ENCODE results near the gene FOXO3. TPM values are rescaled to one million over a fixed set of nuclear protein-coding genes. Genes with fewer than 3 reads are reported as not detected.

The FOXO3 gene
- polyA plus RNA-seq, 1 experiment, result 25.4 TPM

DNA sequence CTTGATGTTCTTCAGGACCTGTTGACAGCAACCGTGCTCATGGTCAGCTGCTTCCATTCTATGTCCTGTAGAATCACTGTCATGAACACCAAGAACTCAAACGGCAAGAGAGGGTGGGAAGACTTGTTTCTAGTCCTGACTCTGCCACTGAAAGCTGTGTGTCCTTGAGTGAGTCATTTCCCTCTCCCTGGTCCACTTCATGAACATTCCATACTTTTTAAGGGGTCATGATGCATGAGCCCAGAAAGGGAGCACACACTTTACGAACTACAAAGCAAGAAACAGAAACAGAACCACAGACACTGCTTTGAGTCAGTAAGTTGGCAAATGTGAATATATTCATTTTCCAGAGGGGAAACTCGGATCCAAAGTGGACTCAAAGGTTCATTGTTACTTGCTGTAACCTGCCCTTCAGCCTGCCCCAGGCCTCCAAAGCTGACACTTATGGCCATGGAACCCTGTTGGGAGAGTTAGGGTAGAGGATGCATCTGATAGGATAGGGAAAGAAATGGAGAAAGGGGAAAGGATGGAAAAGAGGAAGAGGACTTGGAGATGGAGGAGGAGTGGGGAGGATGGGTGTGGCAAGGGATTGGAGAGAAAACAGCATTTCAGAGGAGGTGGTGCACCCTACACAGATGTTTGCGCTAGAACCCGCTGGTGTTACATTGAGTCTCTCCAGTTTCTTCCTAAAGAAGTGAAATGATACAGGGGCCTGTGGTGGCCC, 129.8 kb downstream of the FOXO3 start:
- Histone ChIP-seq H3K27me3 (ENCODE audit: control insufficient read depth, insufficient read depth, low read length) (no peaks in the 10 kb centered on the region), H3K4me3 (ENCODE audit: low read depth, low read length) (no peak overlapping the region), H3K36me3 (ENCODE audit: control insufficient read depth, insufficient read depth, low read length) (peaks cover 5% of the 10 kb centered on the region)
- ChIA-PET POLR2A (no interaction called here), CTCF (no interaction called here)
- DNase-seq (ENCODE audit: low read depth), result no peak
- no peak for TF ChIP-seq CTCF (IDR thresholded peaks at IDR 0.05; ENCODE audit: insufficient read depth, low read depth, low read length)

DNA sequence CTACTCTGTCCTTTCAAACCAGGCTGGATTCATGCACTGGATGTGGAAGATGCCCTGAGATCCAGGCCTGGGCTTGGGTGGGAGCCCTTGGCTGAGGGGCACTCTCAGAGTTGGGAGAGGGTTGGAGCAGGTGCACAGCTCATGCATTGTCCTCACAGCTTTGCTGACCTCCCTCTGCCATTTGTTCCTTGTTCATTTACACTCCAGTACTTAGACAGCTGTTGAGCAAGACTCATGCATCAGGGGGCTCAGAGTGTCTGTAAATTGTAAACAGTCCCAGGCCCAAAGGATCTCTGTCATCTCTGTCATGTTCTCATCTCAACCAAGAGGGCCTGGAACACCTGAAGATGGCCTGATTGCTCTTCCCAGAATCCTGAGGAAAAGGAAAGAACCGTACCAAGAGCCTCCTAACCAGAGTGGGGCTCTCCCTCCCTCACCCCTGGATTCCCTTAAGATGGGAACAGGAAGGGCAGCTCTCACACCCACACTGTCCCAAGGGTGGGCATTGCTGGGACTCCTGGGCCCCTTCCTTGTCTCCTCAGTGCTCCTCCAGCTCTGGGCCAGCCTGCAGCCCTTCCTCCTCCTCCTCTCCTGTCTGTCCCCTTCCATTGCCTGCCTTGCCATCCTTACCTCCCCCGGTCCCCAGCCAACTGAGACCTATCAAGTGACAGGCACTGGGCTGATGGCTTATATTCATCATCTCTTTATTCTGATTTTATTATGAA, 132.9 kb downstream of the FOXO3 start:
- DNase-seq (ENCODE audit: low read depth), result no peak
- Histone ChIP-seq H3K4me3 (ENCODE audit: low read depth, low read length) (no peak overlapping the region), H3K36me3 (ENCODE audit: control insufficient read depth, insufficient read depth, low read length) (no peaks in the 10 kb centered on the region), H3K27me3 (ENCODE audit: control insufficient read depth, insufficient read depth, low read length) (no peaks in the 10 kb centered on the region)
- ChIA-PET POLR2A (no interaction called here), CTCF (no interaction called here)
- TF ChIP-seq CTCF (IDR thresholded peaks at IDR 0.05; ENCODE audit: insufficient read depth, low read depth, low read length), result no peak

DNA sequence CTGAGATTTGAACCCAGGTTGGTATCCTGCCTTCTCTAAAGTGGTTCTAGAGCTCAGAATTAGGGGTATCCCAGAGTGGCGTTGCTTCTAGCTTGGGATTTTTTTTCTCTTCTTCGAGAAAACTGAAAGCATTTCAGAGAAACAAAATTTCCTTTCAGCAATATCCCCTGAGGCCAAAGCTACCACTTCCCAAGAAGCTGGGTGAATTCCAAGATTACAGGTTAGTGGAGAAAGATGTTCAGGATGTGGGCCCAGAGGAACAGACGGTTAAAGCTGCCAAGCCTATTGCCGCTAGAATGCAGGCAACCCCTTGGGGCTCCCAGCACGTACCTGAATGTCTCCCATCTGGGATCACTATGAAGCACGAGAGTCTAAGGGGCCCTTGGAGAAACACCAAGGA, 134.1 kb downstream of the FOXO3 start:
- DNase-seq (ENCODE audit: low read depth), result no peak
- H3K27me3 ChIP-seq (ENCODE audit: control insufficient read depth, insufficient read depth, low read length), result no peaks in the 10 kb centered on the region
- CTCF ChIA-PET, result interaction anchor here (0.7 kb wide), 1 partner anchor 129 kb away, joined by 3 read pairs; no protein-coding TSS in a partner anchor
- H3K4me3 ChIP-seq (ENCODE audit: low read depth, low read length), result no peak overlapping the region
- POLR2A ChIA-PET, result no interaction called here
- no peak for TF ChIP-seq CTCF (IDR thresholded peaks at IDR 0.05; ENCODE audit: insufficient read depth, low read depth, low read length)
- no peaks in the 10 kb centered on the region for H3K36me3 ChIP-seq (ENCODE audit: control insufficient read depth, insufficient read depth, low read length)

DNA sequence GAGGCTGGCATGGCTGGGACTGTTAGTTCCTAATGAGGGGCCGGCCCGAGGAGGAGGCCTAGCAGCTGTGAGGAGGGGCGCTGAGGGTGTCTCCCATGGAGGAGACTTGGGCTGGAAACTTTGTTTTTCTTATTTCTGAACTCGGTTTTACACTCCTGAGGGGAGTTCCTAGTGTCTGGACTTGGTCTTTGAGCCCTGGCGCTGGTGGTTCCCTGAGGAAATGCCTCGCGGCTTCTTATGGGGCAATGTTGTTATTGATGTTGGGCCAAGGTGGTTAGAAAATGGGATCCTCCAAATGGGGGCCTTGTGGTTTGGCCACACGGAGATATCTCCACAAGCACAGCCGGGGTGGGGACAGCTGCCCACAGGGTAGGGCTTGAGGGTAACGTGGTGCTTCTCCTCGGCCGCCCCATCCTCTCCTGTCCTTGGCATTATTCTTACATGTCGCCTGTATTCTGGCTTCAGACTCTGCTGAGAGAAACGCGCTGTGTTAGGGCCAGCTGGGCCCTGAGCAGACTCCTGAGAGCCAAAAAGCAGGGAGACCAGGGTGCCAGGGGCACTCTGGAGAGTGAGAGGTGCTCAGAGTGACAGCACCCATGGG, 136.9 kb downstream of the FOXO3 start:
- ChIA-PET POLR2A (no interaction called here), CTCF (no interaction called here)

More for the DNA sequence above, 136.9 kb downstream of the FOXO3 start:
- no peak overlapping the region for H3K4me3 ChIP-seq (ENCODE audit: low read depth, low read length)
- no peaks in the 10 kb centered on the region for H3K27me3 ChIP-seq (ENCODE audit: control insufficient read depth, insufficient read depth, low read length)
- TF ChIP-seq CTCF (IDR thresholded peaks at IDR 0.05; ENCODE audit: insufficient read depth, low read depth, low read length), result no peak
- no peak for DNase-seq (ENCODE audit: low read depth)
- H3K36me3 ChIP-seq (ENCODE audit: control insufficient read depth, insufficient read depth, low read length), result no peaks in the 10 kb centered on the region

Measured in BJ (cell line).